H1 (cell line): ENCODE results near the gene WASHC3. TPM values are rescaled to one million over a fixed set of nuclear protein-coding genes. Genes with fewer than 3 reads are reported as not detected.

Source experiments
- CTCF ChIA-PET: fragments of 300-600 bp; sonication (Branson Sonifier 250); formaldehyde crosslinking; loops from one replicate; lab custom pipeline; 2021; ENCODE audit not compliant: partially characterized antibody; lab: Charles Lee
- POLR2A ChIA-PET: fragments of 300-600 bp; sonication (Branson Sonifier 250); formaldehyde crosslinking; loops from one replicate; lab custom pipeline; 2021; ENCODE audit warnings: inconsistent platforms; ENCODE audit not compliant: partially characterized antibody; lab: Charles Lee
- DNase-seq, 2 experiments: peaks; one replicate each; pipeline versions ENCODE4 v3.0.0 to v3.0.0-alpha.2; 2010 to 2022; ENCODE audit warnings: low spot score in 2 of 2, low read depth in 1 of 2, mixed read lengths in 1 of 2
- FAIRE-seq: peaks from 2 replicates; lab custom pipeline; 2011; peaks lifted over from hg19 to GRCh38; lab: Jason Lieb, UNC
- H2AFZ ChIP-seq: 2 replicates; pipeline ENCODE4 v1.8.1; 2012; ENCODE audit warnings: low read length, inconsistent platforms
- H2AK5ac ChIP-seq: 2 replicates; pipeline ENCODE4 v1.6.1; 2013; ENCODE audit warnings: low read depth, low read length
- H2BK120ac ChIP-seq: replicated peaks from 2 replicates; pipeline ENCODE3; 2013; ENCODE audit warnings: low read depth, low read length, inconsistent platforms
- H2BK12ac ChIP-seq: 2 replicates; pipeline ENCODE4 v1.6.1; 2013; ENCODE audit warnings: low read depth, low read length
- H2BK15ac ChIP-seq: 2 replicates; pipeline ENCODE4 v1.6.1; 2013; ENCODE audit warnings: low read length
- H2BK20ac ChIP-seq: 2 replicates; pipeline ENCODE4 v1.6.1; 2013; ENCODE audit warnings: low read length
- H2BK5ac ChIP-seq: 2 replicates; pipeline ENCODE4 v1.6.1; 2013; ENCODE audit warnings: low read depth, low read length
- H3K14ac ChIP-seq: 2 replicates; pipeline ENCODE4 v1.6.1; 2013; ENCODE audit warnings: inconsistent platforms; ENCODE audit not compliant: insufficient read length
- H3K18ac ChIP-seq: 2 replicates; pipeline ENCODE4 v1.6.1; 2013; ENCODE audit warnings: low read length; ENCODE audit errors: extremely low read depth
- H3K23ac ChIP-seq: 2 replicates; pipeline ENCODE4 v1.6.1; 2013; ENCODE audit warnings: inconsistent platforms; ENCODE audit not compliant: insufficient read length
- H3K23me2 ChIP-seq: 2 replicates; pipeline ENCODE4 v1.6.1; 2013; ENCODE audit warnings: low read depth, low read length
- H3K27ac ChIP-seq: 2 replicates; pipeline ENCODE4 v1.6.1; 2011; ENCODE audit warnings: low read depth, low read length, inconsistent platforms
- H3K27me3 ChIP-seq, 4 experiments: replicated peaks in 1 of 4; 1 replicate in 1 of 4; 2 replicates in 3 of 4; pipeline versions ENCODE4 v1.6.1 to v1.8.1; 2011 to 2013; ENCODE audit warnings: low read length in 3 of 4, mild to moderate bottlenecking in 3 of 4, inconsistent platforms in 2 of 4, mixed read lengths in 2 of 4, moderate library complexity in 1 of 4; ENCODE audit not compliant: control insufficient read depth in 3 of 4, insufficient read depth in 3 of 4; ENCODE audit errors: extremely low read depth in 1 of 4
- H3K36me3 ChIP-seq, 4 experiments: 2 replicates each; pipeline versions ENCODE4 v1.6.1 to v1.8.1; 2011 to 2013; ENCODE audit warnings: mild to moderate bottlenecking in 4 of 4, low read length in 3 of 4, moderate library complexity in 2 of 4, control low read depth in 1 of 4, inconsistent platforms in 1 of 4; ENCODE audit not compliant: insufficient read depth in 4 of 4, control insufficient read depth in 2 of 4
- H3K4ac ChIP-seq: replicated peaks from 2 replicates; pipeline ENCODE3; 2013; ENCODE audit warnings: low read length, low read depth, mixed read lengths, inconsistent platforms; ENCODE audit not compliant: insufficient read length
- H3K4me1 ChIP-seq, 4 experiments: replicated peaks in 1 of 4; 1 replicate in 1 of 4; 2 replicates in 3 of 4; pipeline versions ENCODE4 v1.6.1 to v1.8.1; 2011 to 2013; ENCODE audit warnings: low read length in 3 of 4, inconsistent platforms in 2 of 4, mixed read lengths in 1 of 4; ENCODE audit not compliant: insufficient read depth in 4 of 4, control insufficient read depth in 3 of 4
- H3K4me2 ChIP-seq, 2 experiments: 2 replicates each; pipeline versions ENCODE4 v1.6.1 to v1.8.1; 2011 to 2013; ENCODE audit warnings: low read depth in 2 of 2, low read length in 2 of 2, control low read depth in 1 of 2, inconsistent platforms in 1 of 2, mild to moderate bottlenecking in 1 of 2; ENCODE audit not compliant: insufficient read depth in 1 of 2
- H3K4me3 ChIP-seq, 4 experiments: fragments of 200-600, 300-600 bp in 1 of 4; sonication (generic), shearing (Covaris generic), sonication (Bioruptor Twin) in 1 of 4; 2 replicates each; pipeline versions ENCODE4 v1.5.1 to v1.8.1; 2011 to 2016; ENCODE audit warnings: low read length in 4 of 4, low read depth in 3 of 4, control low read depth in 2 of 4, inconsistent platforms in 2 of 4, mild to moderate bottlenecking in 2 of 4, mixed read lengths in 1 of 4, moderate library complexity in 1 of 4; ENCODE audit not compliant: insufficient read depth in 2 of 4; ENCODE audit errors: extremely low read depth in 1 of 4
- H3K56ac ChIP-seq: replicated peaks from 2 replicates; pipeline ENCODE3; 2013; ENCODE audit warnings: low read depth, mild to moderate bottlenecking, mixed read lengths, low read length, inconsistent platforms; ENCODE audit not compliant: insufficient read length
- H3K79me1 ChIP-seq: 2 replicates; pipeline ENCODE4 v1.6.1; 2013; ENCODE audit warnings: low read depth, low read length, control low read depth
- H3K79me2 ChIP-seq, 2 experiments: 2 replicates each; pipeline versions ENCODE4 v1.6.1 to v1.8.1; 2012 to 2013; ENCODE audit warnings: low read length in 2 of 2, mild to moderate bottlenecking in 2 of 2, inconsistent platforms in 1 of 2; ENCODE audit not compliant: insufficient read depth in 2 of 2, control insufficient read depth in 1 of 2
- H3K9ac ChIP-seq, 4 experiments: replicated peaks in 1 of 4; 1 replicate in 1 of 4; 2 replicates in 3 of 4; pipeline versions ENCODE4 v1.6.1 to v1.8.1; 2011 to 2013; ENCODE audit warnings: low read depth in 3 of 4, low read length in 3 of 4, control low read depth in 2 of 4, mild to moderate bottlenecking in 2 of 4, moderate library complexity in 2 of 4, inconsistent platforms in 1 of 4; ENCODE audit errors: extremely low read depth in 1 of 4
- H3K9me3 ChIP-seq, 2 experiments: 2 replicates each; pipeline versions ENCODE4 v1.6.1 to v1.8.1; 2012 to 2013; ENCODE audit warnings: mild to moderate bottlenecking in 2 of 2, moderate library complexity in 2 of 2, control low read depth in 1 of 2, inconsistent platforms in 1 of 2, low read depth in 1 of 2, low read length in 1 of 2, mixed read lengths in 1 of 2; ENCODE audit not compliant: insufficient read depth in 2 of 2
- H4K20me1 ChIP-seq, 2 experiments: replicated peaks in 1 of 2; 2 replicates each; pipeline versions ENCODE3 to v1.8.1; 2011 to 2013; ENCODE audit warnings: inconsistent platforms in 2 of 2, low read length in 2 of 2, mild to moderate bottlenecking in 1 of 2; ENCODE audit not compliant: insufficient read depth in 2 of 2, control insufficient read depth in 1 of 2
- H4K5ac ChIP-seq: 2 replicates; pipeline ENCODE4 v1.6.1; 2013; ENCODE audit warnings: low read length, low read depth, mixed read lengths, inconsistent platforms; ENCODE audit not compliant: insufficient read length
- H4K8ac ChIP-seq: 2 replicates; pipeline ENCODE4 v1.8.0; 2013; ENCODE audit warnings: mild to moderate bottlenecking, moderate library complexity, low read length, inconsistent platforms; ENCODE audit not compliant: insufficient read depth; ENCODE audit errors: extremely low read depth
- H4K91ac ChIP-seq: replicated peaks from 2 replicates; pipeline ENCODE3; 2013; ENCODE audit warnings: low read length, mixed read lengths, inconsistent platforms; ENCODE audit not compliant: insufficient read length
- BCL11A ChIP-seq, 2 experiments: IDR thresholded peaks; one replicate each; pipeline ENCODE4 v1.6.1; 2011; ENCODE audit warnings: low read depth in 2 of 2, low read length in 2 of 2, mild to moderate bottlenecking in 2 of 2
- BRCA1 ChIP-seq: IDR thresholded peaks from 2 replicates; pipeline ENCODE4 v1.6.1; 2012; ENCODE audit warnings: low read depth, low read length, improper control_type of control experiment
- GABPA ChIP-seq: IDR thresholded peaks from 2 replicates; pipeline ENCODE4 v1.6.1; 2011; ENCODE audit warnings: mild to moderate bottlenecking, low read length, moderate library complexity, borderline replicate concordance; ENCODE audit not compliant: insufficient read depth
- RNF2 ChIP-seq: fragments of 200-900, 300-1000 bp; sonication (generic); IDR thresholded peaks from 2 replicates; pipeline ENCODE4 v1.7.1; 2016; ENCODE audit warnings: borderline replicate concordance, low read depth, mild to moderate bottlenecking, antibody characterized with exemption, low read length; ENCODE audit not compliant: poor library complexity, severe bottlenecking; ENCODE audit errors: missing control alignments
- RXRA ChIP-seq: IDR thresholded peaks from 2 replicates; pipeline ENCODE4 v1.6.1; 2011; ENCODE audit warnings: low read depth, mild to moderate bottlenecking, low read length, moderate library complexity; ENCODE audit not compliant: insufficient read depth
- polyA plus RNA-seq, 7 experiments: library from polyadenylated mRNA; depleted of rRNA in 3 of 7; stranded (reverse) in 5 of 7; unstranded in 2 of 7; fragments of >200 nt in 5 of 7; fragments of 200-250 nt in 2 of 7; gene quantifications; 1 replicate in 5 of 7; 2 replicates in 1 of 7; 4 replicates in 1 of 7; pipeline versions ENCODE4 v1.2.1 to v1.2.3, GENCODE V29; 2011 to 2013; ENCODE audit warnings: missing spikeins in 2 of 7, mixed read lengths in 2 of 7
- total RNA-seq: library from RNA; stranded (reverse); fragmentation: NEBNext Ultra II Directional; extraction: Animal tissue kit (Norgen Biotek cat#: 25700); gene quantifications from 2 replicates; pipeline ENCODE4 v1.2.1, GENCODE V29; 2021

WASHC3 gene
- total and polyA plus RNA-seq, 2 of the 8 experiments (the other 6 are each of a cell fraction or from before 2014, with no cell fraction given) = 7.4 to 8.3 TPM

DNA sequence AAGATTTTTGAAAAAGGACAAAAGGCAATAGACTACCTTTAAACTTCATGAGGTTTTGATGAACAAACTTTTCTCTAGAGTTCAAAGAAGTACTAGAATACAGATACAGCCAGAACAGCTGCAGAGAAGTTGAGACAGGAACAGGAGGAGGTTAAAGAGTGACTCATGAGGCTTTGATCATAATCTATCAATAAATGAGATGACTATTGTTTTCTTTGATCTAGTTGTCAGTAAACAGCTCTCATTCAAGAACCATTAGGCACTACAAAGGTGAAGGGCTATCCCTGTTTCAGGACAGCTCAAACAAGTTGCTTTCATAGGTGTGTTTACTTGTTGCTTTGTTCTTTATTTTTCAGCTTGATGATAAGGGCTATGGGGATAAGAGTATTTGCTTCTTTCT, 2.4 kb downstream of the WASHC3 start:
- Histone ChIP-seq H3K27ac (no peak overlapping the region), H3K79me2 (no peaks in the 10 kb centered on the region), H2AK5ac (no peak overlapping the region), H4K91ac (no peak overlapping the region), H3K4me2 (no peak overlapping the region), H3K14ac (no peak overlapping the region), H3K36me3 (no peaks in the 10 kb centered on the region), H3K4me1 (peaks cover 0 to 4% (median 0%) of the 10 kb centered on the region in 4 experiments; a peak in 2 of 7 replicates), H3K23me2 (no peaks in the 10 kb centered on the region; the same call in 1 of the 2 replicates), H3K9ac (no peak overlapping the region), H3K4me3 (no peak overlapping the region), H3K56ac (no peak overlapping the region), H2BK5ac (no peak overlapping the region), H3K79me1 (no peaks in the 10 kb centered on the region), H2BK12ac (no peak overlapping the region), H3K4ac (no peak overlapping the region), H3K23ac (no peak overlapping the region), H2BK15ac (no peak overlapping the region), H3K9me3 (no peaks in the 10 kb centered on the region), H2BK20ac (no peak overlapping the region), H4K8ac (no peak overlapping the region), H3K27me3 (no peaks in the 10 kb centered on the region), H3K18ac (no peak overlapping the region), H2AFZ (no peak overlapping the region), H4K5ac (no peak overlapping the region), H4K20me1 (no peaks in the 10 kb centered on the region), H2BK120ac (no peak overlapping the region)
- DNase-seq (no peak), FAIRE-seq (no peak)
- TF ChIP-seq BRCA1 (no peak), BCL11A (IDR thresholded peaks at IDR 0.05; ENCODE audit: low read depth in 2 of 2, low read length in 2 of 2) (no peak), RNF2 (no peak), RXRA (no peak), GABPA (no peak)
- CTCF ChIA-PET = interaction anchor here (0.7 kb wide), 1 partner anchor 35 kb away, joined by 3 read pairs; no protein-coding TSS in a partner anchor
- POLR2A ChIA-PET = no interaction called here
